ENCODE results near the gene ROR2. TPM values are rescaled to one million over a fixed set of nuclear protein-coding genes. Genes with fewer than 3 reads are reported as not detected.

The ROR2 gene
- total RNA-seq, 1 donor from 2014 or later = 0.18 TPM

DNA sequence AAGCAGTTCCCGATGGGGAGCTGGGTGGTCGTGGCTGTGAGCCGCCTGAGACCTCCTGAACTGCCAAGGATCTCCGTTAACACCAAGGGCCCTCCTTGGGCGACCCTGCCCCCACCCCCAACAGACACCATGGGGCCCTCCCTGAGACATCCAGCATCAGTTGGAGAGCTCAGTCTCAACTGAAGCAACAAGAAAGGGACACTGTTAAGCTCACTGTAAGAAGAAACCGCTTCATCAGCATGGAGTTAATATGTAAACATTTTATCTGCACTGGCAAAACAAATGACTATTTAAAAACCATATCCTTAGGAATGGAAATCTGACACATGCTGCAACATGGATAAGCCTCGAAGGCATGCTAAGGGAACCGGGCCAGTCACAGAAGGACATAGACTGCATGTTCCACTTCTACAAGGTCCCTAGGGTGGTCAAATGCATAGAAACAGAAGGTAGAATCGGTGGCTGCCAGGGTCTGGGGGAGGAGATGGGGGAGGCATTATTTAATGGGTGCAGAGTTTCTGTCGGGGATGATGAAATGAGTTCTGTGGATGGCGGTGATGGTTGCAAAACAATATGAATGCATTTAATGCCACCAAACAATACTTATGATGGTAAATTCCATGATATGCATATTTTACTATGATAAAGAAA is 47.4 kb downstream of the ROR2 start:
- intact Hi-C loops (cut with micrococcal nuclease) = no loop called here

DNA sequence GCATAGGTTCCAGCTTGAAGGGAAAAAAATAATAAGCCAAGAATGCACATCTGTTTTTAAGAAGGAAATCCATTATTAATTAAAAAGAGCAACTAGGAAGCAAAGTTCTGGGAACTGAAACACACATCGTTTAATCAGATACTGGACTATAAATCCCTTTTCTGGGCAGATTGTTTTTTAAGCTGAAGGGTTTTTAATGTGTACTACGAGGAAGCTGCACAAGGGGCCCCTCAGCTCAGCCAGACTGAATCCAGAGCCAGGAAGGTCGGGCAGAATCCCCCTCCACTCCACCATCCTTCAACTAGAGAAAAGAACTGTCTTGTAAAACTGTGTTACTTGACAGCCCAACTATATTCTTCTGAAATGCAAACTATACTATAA is 49.2 kb downstream of the ROR2 start:
- intact Hi-C loops (cut with micrococcal nuclease) = no loop called here

- intact Hi-C loops (cut with micrococcal nuclease) = no loop called here
Observed at GRCh38 chr9:91900055-91900796, 49.8 kb downstream of the ROR2 start.

DNA sequence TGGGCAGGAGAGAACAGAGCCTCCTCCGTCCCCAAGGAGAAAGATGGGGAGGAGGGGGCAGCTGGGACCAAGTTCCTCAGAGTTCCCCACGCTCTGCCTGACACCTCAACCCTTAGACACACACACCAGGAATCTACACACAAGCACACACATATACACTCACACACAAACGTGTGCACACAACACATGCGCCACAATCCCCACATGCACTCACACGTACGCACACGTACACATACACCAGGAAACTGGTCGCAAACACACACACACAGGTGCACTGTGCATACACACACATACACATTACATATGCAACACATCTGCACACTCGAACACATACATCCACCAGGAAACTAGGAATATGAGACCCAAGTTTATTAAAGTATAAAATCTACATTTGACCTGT is 50.4 kb downstream of the ROR2 start:
- intact Hi-C loops (cut with micrococcal nuclease) = no loop called here

DNA sequence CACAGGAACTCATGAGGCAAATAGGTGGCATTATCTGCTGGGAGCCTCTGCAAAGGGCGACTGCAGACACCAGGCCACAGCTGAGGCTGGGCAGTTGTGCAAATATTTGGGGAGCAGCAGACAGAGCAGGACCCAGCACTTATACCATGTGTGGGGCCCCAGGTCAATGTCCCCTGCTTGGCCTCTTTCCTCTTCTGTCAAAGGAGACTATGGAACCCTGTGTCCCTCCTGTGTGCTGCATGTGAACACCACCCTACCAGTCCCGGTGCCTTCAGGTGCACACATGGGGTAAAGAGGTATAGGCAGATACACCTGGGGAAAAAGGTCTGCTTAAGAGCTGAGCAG is 50.8 kb downstream of the ROR2 start:
- intact Hi-C loops (cut with micrococcal nuclease) = no loop called here

- intact Hi-C loops (cut with micrococcal nuclease) = no loop called here
Observed at GRCh38 chr9:91898451-91899218, 51.4 kb downstream of the ROR2 start.

DNA sequence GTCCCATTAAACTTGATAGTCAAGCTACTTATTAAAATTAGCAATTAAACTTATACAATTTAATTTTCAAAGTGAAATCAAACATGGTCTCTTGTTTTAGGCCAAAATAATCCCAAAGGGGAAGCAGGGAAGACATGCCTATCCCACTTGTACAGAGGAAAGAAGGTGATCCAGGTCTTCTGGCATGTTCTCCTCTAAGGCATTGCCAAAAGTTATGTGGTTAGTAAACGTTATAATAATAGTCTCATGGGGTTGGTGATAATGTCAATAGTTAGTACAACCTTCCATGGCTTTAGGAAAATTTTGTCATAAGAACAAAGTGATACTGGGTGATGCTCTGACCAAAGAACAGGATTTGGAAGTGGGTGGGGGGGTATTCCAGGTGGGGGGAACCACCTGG is 52.8 kb downstream of the ROR2 start:
- intact Hi-C loops (cut with micrococcal nuclease) = no loop called here

DNA sequence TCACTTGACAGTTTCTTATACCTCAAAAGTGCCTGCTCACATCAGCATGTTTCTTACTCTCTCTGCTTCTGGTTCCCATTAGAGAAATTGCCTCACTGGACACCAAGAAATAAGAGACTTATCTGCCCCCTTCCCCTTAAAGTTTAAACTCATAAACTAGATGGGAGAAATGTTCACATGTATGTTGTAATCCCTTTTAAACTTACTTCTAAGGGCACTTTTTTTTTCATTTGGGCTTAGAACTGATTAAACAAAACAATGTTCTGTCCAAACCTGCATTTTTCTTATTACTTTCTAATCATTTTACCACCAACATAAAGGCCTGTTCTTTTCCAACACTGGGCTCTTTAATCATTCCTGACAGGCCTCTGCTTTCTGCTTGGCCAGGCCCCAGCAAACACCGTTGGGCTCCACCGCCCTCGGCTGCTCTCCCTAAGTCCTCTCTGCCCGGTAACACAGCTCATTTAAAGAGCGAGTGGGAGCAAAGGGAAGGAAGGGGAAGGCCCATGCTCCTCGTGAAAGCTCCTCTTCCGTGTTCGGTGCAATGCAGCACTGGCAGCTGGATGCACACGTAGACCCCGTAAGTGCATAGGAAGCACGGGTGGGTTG is 53.4 kb downstream of the ROR2 start:
- intact Hi-C loops (cut with micrococcal nuclease) = no loop called here

DNA sequence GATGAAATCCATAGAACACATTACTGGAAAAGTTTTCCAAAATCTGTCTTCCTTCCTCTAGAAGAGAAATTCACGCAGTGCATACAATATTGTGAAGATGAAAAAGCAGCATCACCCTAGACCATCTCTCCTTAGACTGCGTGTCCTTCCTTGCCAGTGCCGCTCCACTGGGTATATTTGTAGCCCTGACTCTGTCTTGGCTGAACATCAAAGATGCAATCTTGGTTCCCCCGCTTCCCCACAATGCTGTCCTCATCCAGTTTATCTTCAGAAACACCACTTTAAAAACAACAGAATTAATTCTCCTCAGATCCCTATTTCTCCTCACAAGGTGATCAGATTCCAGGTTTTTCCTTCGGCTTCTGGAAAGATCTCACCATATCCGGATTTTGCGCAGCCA is 53.9 kb downstream of the ROR2 start:
- intact Hi-C loops (cut with micrococcal nuclease) = no loop called here

DNA sequence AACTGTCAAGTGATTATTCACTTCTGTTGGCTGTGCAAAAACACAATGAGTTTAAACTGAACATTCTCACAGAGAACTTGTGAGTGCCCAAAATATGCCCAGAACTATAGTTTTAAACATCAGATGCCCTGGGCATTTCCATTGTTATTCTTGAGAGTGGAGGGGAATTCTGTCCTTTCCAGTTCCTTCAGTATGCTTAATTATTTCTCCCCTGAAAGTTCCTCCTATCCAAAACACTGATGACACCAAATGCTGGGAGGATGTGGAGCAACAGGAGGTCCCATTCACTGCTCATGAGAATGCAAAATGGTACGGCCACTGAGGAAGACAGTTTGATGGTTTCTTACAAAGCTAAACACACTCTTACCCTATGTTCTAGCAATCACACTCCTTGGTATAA is 55.5 kb downstream of the ROR2 start:
- intact Hi-C loops (cut with micrococcal nuclease) = no loop called here

DNA sequence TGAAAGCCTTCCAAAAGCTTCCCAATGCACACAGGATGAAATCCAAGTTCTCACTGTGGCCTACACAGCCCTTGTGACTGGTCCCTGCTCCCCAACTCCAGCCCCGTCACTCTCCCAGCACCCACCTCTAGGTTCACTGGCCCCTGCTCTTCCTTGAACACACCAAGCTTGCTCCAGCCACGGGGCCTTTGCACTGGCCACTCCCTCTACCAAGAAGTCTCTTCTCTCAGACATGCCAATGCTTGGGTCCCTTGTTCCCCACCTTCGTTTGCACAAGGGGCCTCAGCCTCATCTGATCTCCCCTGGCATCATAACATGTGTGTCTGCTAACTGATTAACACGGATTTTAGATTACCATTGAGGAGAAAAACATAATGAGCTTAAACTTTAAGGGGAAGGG is 56.0 kb downstream of the ROR2 start:
- intact Hi-C loops (cut with micrococcal nuclease) = no loop called here

GRCh38 chr9:91891915-91892314 is 58.1 kb downstream of the ROR2 start:
- intact Hi-C loops (cut with micrococcal nuclease) = no loop called here

GRCh38 chr9:91890662-91891061 is 59.4 kb downstream of the ROR2 start:
- intact Hi-C loops (cut with micrococcal nuclease) = no loop called here

GRCh38 chr9:91889161-91889911 is 60.7 kb downstream of the ROR2 start:
- intact Hi-C loops (cut with micrococcal nuclease) = no loop called here

DNA sequence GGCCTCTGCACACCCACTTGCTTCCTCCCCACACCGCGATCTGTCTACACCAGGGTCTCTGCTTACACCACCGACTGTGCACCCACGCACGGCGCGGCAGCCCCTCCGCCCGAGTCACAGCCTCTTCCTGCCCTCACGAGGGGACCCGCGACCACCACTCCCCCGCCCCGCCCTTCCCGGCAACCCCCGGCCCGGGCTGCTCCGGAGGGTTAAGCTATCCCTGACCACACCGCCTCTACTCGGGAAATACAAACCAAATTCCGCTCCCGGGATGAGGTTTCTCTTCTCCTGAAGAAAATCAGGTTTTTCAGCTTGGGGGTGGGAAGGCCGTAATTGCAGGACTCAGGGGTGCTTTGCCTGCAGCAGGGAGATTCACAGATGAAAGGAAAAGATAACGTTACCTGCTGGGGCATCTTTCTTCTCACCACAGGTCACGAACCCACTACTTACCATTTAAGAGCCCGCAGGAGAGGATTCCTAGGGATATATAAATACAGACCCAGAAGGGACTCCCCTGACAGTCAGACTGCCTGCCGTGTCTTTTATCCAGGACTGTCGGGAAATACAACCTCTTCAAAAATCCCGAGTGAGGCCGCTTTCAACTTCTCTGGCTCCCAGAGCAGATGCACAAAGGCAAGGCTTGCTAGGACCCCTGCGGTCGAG is 63.5 kb downstream of the ROR2 start:
- intact Hi-C loops (cut with micrococcal nuclease) = no loop called here

DNA sequence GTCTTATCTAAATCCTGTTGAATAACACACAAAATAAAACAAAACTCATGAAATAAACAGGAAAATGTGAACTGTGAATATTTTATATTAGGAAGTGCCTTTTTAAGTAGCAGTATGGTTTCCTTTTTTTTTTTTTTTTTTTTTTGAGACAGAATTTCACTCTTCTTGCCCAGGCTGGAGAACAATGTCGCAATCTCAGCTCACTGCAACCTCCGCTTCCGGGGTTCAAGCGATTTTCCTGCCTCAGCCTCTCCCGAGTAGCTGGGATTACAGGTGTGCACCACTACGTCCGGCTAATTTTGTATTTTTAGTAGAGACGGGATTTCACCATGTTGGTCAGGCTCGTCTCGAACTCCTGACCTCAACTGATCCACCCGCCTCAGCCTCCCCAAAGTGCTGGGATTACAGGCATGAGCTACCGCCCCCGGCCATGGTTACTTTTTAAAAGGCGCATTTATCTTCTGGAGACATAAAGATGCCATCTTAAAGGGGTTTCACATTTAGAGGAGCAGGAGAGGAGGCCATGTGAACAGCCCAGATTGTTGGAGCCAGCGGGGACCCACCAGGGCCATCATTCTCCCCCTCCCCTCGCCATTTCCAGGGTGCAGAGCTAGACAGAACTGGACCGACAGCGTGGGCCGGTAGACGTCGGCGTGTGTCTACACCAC is 64.1 kb downstream of the ROR2 start:
- intact Hi-C loops (cut with micrococcal nuclease) = no loop called here

- intact Hi-C loops (cut with micrococcal nuclease) = no loop called here
Observed at GRCh38 chr9:91884696-91885687, 65.0 kb downstream of the ROR2 start.

DNA sequence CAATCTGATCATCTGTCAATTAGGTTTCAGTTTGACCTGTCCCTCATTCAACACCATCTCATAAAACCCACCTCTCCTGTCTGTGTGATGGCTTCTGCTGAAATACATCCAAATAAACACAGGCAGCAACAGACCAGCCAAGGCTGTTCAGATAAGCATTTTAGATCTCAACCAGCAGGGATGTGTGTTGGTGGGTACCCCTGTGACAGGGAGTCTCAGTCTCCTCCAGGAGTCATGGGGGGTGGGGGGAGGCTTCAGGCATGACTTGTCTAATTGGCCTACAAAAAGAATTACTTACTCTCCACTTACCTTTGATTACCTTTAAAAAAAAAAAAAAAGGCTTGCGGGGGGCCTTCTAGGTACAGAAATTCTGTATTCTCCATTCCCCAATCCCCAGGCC is 65.9 kb downstream of the ROR2 start:
- intact Hi-C loops (cut with micrococcal nuclease) = no loop called here

GRCh38 chr9:91883503-91883902 is 66.5 kb downstream of the ROR2 start:
- intact Hi-C loops (cut with micrococcal nuclease) = no loop called here

Measured in T-helper 2 cell treated with Interferon-gamma antibody and Interleukin-4, amounts not matched to agents 100 ng/mL and 5 ng/mL, for 36 hours (primary cell).